Ishikawa (cell line): ENCODE data around the gene TPRG1.

Experiments
- CEBPB ChIP-seq: IDR thresholded peaks from 2 replicates; pipeline ENCODE4 v1.6.1; 2012
- CREB1 ChIP-seq: IDR thresholded peaks from 2 replicates; pipeline ENCODE4 v1.6.1; 2012; ENCODE audit warnings: low read depth
- EGR1 ChIP-seq: IDR thresholded peaks from 2 replicates; pipeline ENCODE4 v1.6.1; 2012
- EP300 ChIP-seq: IDR thresholded peaks from 2 replicates; pipeline ENCODE4 v1.6.1; 2012; ENCODE audit warnings: borderline replicate concordance
- FOXM1 ChIP-seq: IDR thresholded peaks from 2 replicates; pipeline ENCODE4 v1.6.1; 2012; ENCODE audit warnings: low read depth, borderline replicate concordance
- NFIC ChIP-seq: IDR thresholded peaks from 2 replicates; pipeline ENCODE4 v1.6.1; 2012
- RAD21 ChIP-seq: IDR thresholded peaks from 2 replicates; pipeline ENCODE4 v1.6.1; 2012; ENCODE audit warnings: low read depth
- REST ChIP-seq: IDR thresholded peaks from 2 replicates; pipeline ENCODE4 v1.6.1; 2012; ENCODE audit warnings: low read depth, mild to moderate bottlenecking
- TAF1 ChIP-seq: IDR thresholded peaks from 2 replicates; pipeline ENCODE4 v1.6.1; 2012; ENCODE audit warnings: low read depth, mild to moderate bottlenecking
- TCF12 ChIP-seq: IDR thresholded peaks from 2 replicates; pipeline ENCODE4 v1.6.1; 2012; ENCODE audit warnings: low read depth
- TEAD4 ChIP-seq: IDR thresholded peaks from 2 replicates; pipeline ENCODE4 v1.6.1; 2012
- YY1 ChIP-seq: IDR thresholded peaks from 2 replicates; pipeline ENCODE4 v1.6.1; 2012; ENCODE audit warnings: low read depth
- ZBTB7A ChIP-seq: IDR thresholded peaks from 2 replicates; pipeline ENCODE4 v1.6.1; 2012; ENCODE audit warnings: low read depth
- TF ChIP-seq, protein P1 (sequence below): IDR thresholded peaks from 2 replicates; pipeline ENCODE4 v1.6.1; 2012
- TF ChIP-seq, protein P2 (sequence below): IDR thresholded peaks from 2 replicates; pipeline ENCODE4 v1.6.1; 2012

Gene TPRG1

DNA sequence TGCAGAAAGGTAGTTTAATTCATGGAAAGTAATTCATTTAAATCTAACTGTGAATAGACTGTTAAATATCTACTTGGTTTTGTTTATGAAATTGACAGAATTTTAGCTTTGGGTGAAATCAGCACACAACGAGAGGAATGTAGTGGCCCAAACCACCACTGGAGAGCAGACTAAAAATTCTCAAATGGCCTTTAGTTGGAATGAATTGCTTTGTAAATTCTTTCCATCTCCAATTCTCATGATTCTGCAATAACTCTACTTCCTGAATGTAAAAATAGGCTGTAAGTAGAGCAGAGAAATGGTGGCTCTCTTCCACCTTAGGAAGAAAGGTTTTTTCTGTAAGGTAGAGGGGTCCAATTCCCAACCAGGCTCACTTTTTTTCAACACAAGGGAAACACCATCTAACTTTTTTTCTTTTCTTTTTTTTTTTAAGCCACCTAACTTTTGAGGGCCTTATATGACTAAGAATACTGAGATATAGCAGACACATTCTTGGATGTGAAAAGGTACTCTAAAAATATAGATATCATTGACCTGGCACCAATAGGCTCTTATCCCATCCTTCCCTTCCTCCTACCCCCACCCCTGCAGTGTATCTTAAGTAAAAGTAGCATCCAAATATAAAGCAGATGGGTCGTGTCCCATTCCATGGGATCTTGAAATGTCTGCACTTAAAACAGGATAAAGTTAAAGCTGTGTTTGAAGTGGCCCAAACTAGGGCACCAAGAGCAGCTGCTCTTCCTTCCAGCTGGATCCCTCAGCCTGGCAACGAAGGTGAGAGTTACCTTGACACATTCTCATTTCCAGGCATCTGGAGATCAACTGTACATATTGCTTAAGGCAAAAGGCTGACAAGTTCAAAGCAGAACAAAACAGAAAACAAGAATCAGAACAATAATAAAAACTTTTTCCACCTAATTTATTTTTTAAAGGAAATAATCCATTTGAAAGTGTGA lies 194.1 kb downstream of the TPRG1 start:
- TF ChIP-seq, protein P1, sequence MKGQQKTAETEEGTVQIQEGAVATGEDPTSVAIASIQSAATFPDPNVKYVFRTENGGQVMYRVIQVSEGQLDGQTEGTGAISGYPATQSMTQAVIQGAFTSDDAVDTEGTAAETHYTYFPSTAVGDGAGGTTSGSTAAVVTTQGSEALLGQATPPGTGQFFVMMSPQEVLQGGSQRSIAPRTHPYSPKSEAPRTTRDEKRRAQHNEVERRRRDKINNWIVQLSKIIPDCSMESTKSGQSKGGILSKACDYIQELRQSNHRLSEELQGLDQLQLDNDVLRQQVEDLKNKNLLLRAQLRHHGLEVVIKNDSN, result no peak
- TF ChIP-seq EP300 (no peak), ZBTB7A (no peak), FOXM1 (no peak), RAD21 (no peak), CEBPB (no peak), TCF12 (no peak), CREB1 (no peak)

- TF ChIP-seq REST (no peak), TEAD4 (no peak), CEBPB (no peak), CREB1 (no peak), NFIC (no peak), EP300 (no peak), FOXM1 (no peak), RAD21 (no peak), YY1 (no peak), ZBTB7A (no peak), EGR1 (no peak), TAF1 (no peak), TCF12 (no peak)
- TF ChIP-seq, protein P1, result no peak
- TF ChIP-seq, protein P2, sequence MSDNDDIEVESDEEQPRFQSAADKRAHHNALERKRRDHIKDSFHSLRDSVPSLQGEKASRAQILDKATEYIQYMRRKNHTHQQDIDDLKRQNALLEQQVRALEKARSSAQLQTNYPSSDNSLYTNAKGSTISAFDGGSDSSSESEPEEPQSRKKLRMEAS, result no peak
Measured at GRCh38 chr3:189368384-189368783, 196.6 kb downstream of the TPRG1 start.

GRCh38 chr3:189369636-189370035 lies 197.9 kb downstream of the TPRG1 start:
- no peak for TF ChIP-seq CEBPB
- TF ChIP-seq ZBTB7A, result no peak
- no peak for TF ChIP-seq YY1
- TF ChIP-seq EGR1, result no peak
- TF ChIP-seq CREB1, result no peak
- TF ChIP-seq TCF12, result no peak
- TF ChIP-seq REST, result no peak
- TF ChIP-seq RAD21, result no peak
- TF ChIP-seq FOXM1, result no peak
- TF ChIP-seq TEAD4, result no peak
- TF ChIP-seq EP300, result no peak
- TF ChIP-seq, protein P1, result no peak
- no peak for TF ChIP-seq NFIC
- TF ChIP-seq, protein P2, result no peak
- TF ChIP-seq TAF1, result no peak

DNA sequence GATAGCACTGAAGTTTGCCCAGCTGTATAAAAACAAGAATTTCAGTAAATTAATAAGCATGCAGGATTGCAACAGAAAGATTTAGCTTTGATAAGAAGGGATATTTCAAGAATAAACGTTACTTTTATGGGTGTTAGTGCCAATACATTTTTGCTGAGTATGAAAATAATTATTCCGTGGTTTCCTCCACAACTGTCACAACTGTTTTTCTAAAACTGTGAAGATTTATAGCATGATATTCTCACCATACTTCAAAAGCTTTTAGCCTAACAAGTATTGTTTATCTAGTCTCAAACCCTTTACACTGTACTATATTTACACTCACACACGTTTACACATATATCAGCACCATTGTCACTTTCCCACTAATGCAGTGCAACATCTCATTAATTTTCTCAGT lies 200.5 kb downstream of the TPRG1 start:
- TF ChIP-seq REST, result no peak
- no peak for TF ChIP-seq TCF12
- no peak for TF ChIP-seq TAF1
- TF ChIP-seq, protein P1, result no peak
- no peak for TF ChIP-seq EGR1
- no peak for TF ChIP-seq TEAD4
- no peak for TF ChIP-seq ZBTB7A
- no peak for TF ChIP-seq FOXM1
- TF ChIP-seq, protein P2, result no peak
- TF ChIP-seq RAD21, result no peak
- no peak for TF ChIP-seq NFIC
- TF ChIP-seq EP300, result no peak
- no peak for TF ChIP-seq CREB1
- TF ChIP-seq YY1, result no peak
- no peak for TF ChIP-seq CEBPB
